ENCODE results near the gene CEP104.

DNA sequence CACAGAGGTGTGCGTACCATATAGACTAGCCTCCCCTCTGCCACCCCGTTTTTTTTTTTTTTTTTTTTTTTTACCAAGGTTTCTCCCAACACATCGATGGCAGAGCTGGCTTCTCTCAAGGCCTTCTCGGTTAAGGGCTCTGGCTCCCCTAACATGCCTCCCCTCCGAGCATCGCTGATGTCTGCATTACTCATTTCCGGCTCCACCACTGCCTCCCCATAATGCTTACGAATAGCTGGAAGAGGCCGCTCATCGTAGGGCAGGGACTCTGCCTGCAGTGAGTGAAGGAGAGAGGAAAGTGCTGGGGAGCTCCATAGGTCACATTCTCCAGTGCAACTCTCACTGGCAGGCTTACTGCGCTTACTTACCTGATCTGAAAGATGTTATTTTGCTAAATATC lies 20.6 kb downstream of the CEP104 start:
- TF ChIP-seq, protein P1, sequence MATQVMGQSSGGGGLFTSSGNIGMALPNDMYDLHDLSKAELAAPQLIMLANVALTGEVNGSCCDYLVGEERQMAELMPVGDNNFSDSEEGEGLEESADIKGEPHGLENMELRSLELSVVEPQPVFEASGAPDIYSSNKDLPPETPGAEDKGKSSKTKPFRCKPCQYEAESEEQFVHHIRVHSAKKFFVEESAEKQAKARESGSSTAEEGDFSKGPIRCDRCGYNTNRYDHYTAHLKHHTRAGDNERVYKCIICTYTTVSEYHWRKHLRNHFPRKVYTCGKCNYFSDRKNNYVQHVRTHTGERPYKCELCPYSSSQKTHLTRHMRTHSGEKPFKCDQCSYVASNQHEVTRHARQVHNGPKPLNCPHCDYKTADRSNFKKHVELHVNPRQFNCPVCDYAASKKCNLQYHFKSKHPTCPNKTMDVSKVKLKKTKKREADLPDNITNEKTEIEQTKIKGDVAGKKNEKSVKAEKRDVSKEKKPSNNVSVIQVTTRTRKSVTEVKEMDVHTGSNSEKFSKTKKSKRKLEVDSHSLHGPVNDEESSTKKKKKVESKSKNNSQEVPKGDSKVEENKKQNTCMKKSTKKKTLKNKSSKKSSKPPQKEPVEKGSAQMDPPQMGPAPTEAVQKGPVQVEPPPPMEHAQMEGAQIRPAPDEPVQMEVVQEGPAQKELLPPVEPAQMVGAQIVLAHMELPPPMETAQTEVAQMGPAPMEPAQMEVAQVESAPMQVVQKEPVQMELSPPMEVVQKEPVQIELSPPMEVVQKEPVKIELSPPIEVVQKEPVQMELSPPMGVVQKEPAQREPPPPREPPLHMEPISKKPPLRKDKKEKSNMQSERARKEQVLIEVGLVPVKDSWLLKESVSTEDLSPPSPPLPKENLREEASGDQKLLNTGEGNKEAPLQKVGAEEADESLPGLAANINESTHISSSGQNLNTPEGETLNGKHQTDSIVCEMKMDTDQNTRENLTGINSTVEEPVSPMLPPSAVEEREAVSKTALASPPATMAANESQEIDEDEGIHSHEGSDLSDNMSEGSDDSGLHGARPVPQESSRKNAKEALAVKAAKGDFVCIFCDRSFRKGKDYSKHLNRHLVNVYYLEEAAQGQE (IDR thresholded peaks at IDR 0.05) = no peak
- TF ChIP-seq, protein P2, sequence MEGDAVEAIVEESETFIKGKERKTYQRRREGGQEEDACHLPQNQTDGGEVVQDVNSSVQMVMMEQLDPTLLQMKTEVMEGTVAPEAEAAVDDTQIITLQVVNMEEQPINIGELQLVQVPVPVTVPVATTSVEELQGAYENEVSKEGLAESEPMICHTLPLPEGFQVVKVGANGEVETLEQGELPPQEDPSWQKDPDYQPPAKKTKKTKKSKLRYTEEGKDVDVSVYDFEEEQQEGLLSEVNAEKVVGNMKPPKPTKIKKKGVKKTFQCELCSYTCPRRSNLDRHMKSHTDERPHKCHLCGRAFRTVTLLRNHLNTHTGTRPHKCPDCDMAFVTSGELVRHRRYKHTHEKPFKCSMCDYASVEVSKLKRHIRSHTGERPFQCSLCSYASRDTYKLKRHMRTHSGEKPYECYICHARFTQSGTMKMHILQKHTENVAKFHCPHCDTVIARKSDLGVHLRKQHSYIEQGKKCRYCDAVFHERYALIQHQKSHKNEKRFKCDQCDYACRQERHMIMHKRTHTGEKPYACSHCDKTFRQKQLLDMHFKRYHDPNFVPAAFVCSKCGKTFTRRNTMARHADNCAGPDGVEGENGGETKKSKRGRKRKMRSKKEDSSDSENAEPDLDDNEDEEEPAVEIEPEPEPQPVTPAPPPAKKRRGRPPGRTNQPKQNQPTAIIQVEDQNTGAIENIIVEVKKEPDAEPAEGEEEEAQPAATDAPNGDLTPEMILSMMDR (IDR thresholded peaks at IDR 0.05; ENCODE audit: low read depth, low read length, missing input control) = no peak
- TF ChIP-seq JUND (IDR thresholded peaks at IDR 0.05) = no peak
- TF ChIP-seq TAF1 (conservative IDR thresholded peaks at IDR 0.05) = no peak
- no peak for TF ChIP-seq YY1 (IDR thresholded peaks at IDR 0.05)
- TF ChIP-seq, protein P3, sequence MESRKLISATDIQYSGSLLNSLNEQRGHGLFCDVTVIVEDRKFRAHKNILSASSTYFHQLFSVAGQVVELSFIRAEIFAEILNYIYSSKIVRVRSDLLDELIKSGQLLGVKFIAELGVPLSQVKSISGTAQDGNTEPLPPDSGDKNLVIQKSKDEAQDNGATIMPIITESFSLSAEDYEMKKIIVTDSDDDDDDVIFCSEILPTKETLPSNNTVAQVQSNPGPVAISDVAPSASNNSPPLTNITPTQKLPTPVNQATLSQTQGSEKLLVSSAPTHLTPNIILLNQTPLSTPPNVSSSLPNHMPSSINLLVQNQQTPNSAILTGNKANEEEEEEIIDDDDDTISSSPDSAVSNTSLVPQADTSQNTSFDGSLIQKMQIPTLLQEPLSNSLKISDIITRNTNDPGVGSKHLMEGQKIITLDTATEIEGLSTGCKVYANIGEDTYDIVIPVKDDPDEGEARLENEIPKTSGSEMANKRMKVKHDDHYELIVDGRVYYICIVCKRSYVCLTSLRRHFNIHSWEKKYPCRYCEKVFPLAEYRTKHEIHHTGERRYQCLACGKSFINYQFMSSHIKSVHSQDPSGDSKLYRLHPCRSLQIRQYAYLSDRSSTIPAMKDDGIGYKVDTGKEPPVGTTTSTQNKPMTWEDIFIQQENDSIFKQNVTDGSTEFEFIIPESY (IDR thresholded peaks at IDR 0.05) = no peak
- TF ChIP-seq SP1 (IDR thresholded peaks at IDR 0.05) = no peak
- TF ChIP-seq, protein P4, sequence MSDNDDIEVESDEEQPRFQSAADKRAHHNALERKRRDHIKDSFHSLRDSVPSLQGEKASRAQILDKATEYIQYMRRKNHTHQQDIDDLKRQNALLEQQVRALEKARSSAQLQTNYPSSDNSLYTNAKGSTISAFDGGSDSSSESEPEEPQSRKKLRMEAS (IDR thresholded peaks at IDR 0.05) = no peak
- TF ChIP-seq, protein P5, sequence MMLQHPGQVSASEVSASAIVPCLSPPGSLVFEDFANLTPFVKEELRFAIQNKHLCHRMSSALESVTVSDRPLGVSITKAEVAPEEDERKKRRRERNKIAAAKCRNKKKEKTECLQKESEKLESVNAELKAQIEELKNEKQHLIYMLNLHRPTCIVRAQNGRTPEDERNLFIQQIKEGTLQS (IDR thresholded peaks at IDR 0.05) = no peak

All from liver (tissue), 3 donors.